H1 (cell line): Measurements from ENCODE around the gene FOXA3. TPM values are rescaled to one million over a fixed set of nuclear protein-coding genes. Genes with fewer than 3 reads are reported as not detected.
A peak's percentile ranks its signal among the peaks of the same experiment; 100 is the strongest.

Experiments used
- CTCF ChIA-PET: fragments of 300-600 bp; sonication (Branson Sonifier 250); formaldehyde crosslinking; loops from one replicate; lab custom pipeline; 2021; ENCODE audit not compliant: partially characterized antibody; lab: Charles Lee
- POLR2A ChIA-PET: fragments of 300-600 bp; sonication (Branson Sonifier 250); formaldehyde crosslinking; loops from one replicate; lab custom pipeline; 2021; ENCODE audit warnings: inconsistent platforms; ENCODE audit not compliant: partially characterized antibody; lab: Charles Lee
- DNase-seq, 2 experiments: peaks; one replicate each; pipeline versions ENCODE4 v3.0.0 to v3.0.0-alpha.2; 2010 to 2022; ENCODE audit warnings: low spot score in 2 of 2, low read depth in 1 of 2, mixed read lengths in 1 of 2
- FAIRE-seq: peaks from 2 replicates; lab custom pipeline; 2011; peaks lifted over from hg19 to GRCh38; lab: Jason Lieb, UNC
- H2AFZ ChIP-seq: 2 replicates; pipeline ENCODE4 v1.8.1; 2012; ENCODE audit warnings: low read length, inconsistent platforms
- H2AK5ac ChIP-seq: 2 replicates; pipeline ENCODE4 v1.6.1; 2013; ENCODE audit warnings: low read depth, low read length
- H2BK120ac ChIP-seq: replicated peaks from 2 replicates; pipeline ENCODE3; 2013; ENCODE audit warnings: low read depth, low read length, inconsistent platforms
- H2BK12ac ChIP-seq: 2 replicates; pipeline ENCODE4 v1.6.1; 2013; ENCODE audit warnings: low read depth, low read length
- H2BK15ac ChIP-seq: 2 replicates; pipeline ENCODE4 v1.6.1; 2013; ENCODE audit warnings: low read length
- H2BK20ac ChIP-seq: 2 replicates; pipeline ENCODE4 v1.6.1; 2013; ENCODE audit warnings: low read length
- H2BK5ac ChIP-seq: 2 replicates; pipeline ENCODE4 v1.6.1; 2013; ENCODE audit warnings: low read depth, low read length
- H3K14ac ChIP-seq: 2 replicates; pipeline ENCODE4 v1.6.1; 2013; ENCODE audit warnings: inconsistent platforms; ENCODE audit not compliant: insufficient read length
- H3K18ac ChIP-seq: 2 replicates; pipeline ENCODE4 v1.6.1; 2013; ENCODE audit warnings: low read length; ENCODE audit errors: extremely low read depth
- H3K23ac ChIP-seq: 2 replicates; pipeline ENCODE4 v1.6.1; 2013; ENCODE audit warnings: inconsistent platforms; ENCODE audit not compliant: insufficient read length
- H3K23me2 ChIP-seq: 2 replicates; pipeline ENCODE4 v1.6.1; 2013; ENCODE audit warnings: low read depth, low read length
- H3K27ac ChIP-seq: 2 replicates; pipeline ENCODE4 v1.6.1; 2011; ENCODE audit warnings: low read depth, low read length, inconsistent platforms
- H3K27me3 ChIP-seq, 4 experiments: replicated peaks in 1 of 4; 1 replicate in 1 of 4; 2 replicates in 3 of 4; pipeline versions ENCODE4 v1.6.1 to v1.8.1; 2011 to 2013; ENCODE audit warnings: low read length in 3 of 4, mild to moderate bottlenecking in 3 of 4, inconsistent platforms in 2 of 4, mixed read lengths in 2 of 4, moderate library complexity in 1 of 4; ENCODE audit not compliant: control insufficient read depth in 3 of 4, insufficient read depth in 3 of 4; ENCODE audit errors: extremely low read depth in 1 of 4
- H3K36me3 ChIP-seq, 4 experiments: 2 replicates each; pipeline versions ENCODE4 v1.6.1 to v1.8.1; 2011 to 2013; ENCODE audit warnings: mild to moderate bottlenecking in 4 of 4, low read length in 3 of 4, moderate library complexity in 2 of 4, control low read depth in 1 of 4, inconsistent platforms in 1 of 4; ENCODE audit not compliant: insufficient read depth in 4 of 4, control insufficient read depth in 2 of 4
- H3K4ac ChIP-seq: replicated peaks from 2 replicates; pipeline ENCODE3; 2013; ENCODE audit warnings: low read length, low read depth, mixed read lengths, inconsistent platforms; ENCODE audit not compliant: insufficient read length
- H3K4me1 ChIP-seq, 4 experiments: replicated peaks in 1 of 4; 1 replicate in 1 of 4; 2 replicates in 3 of 4; pipeline versions ENCODE4 v1.6.1 to v1.8.1; 2011 to 2013; ENCODE audit warnings: low read length in 3 of 4, inconsistent platforms in 2 of 4, mixed read lengths in 1 of 4; ENCODE audit not compliant: insufficient read depth in 4 of 4, control insufficient read depth in 3 of 4
- H3K4me2 ChIP-seq, 2 experiments: 2 replicates each; pipeline versions ENCODE4 v1.6.1 to v1.8.1; 2011 to 2013; ENCODE audit warnings: low read depth in 2 of 2, low read length in 2 of 2, control low read depth in 1 of 2, inconsistent platforms in 1 of 2, mild to moderate bottlenecking in 1 of 2; ENCODE audit not compliant: insufficient read depth in 1 of 2
- H3K4me3 ChIP-seq, 4 experiments: fragments of 200-600, 300-600 bp in 1 of 4; sonication (generic), shearing (Covaris generic), sonication (Bioruptor Twin) in 1 of 4; 2 replicates each; pipeline versions ENCODE4 v1.5.1 to v1.8.1; 2011 to 2016; ENCODE audit warnings: low read length in 4 of 4, low read depth in 3 of 4, control low read depth in 2 of 4, inconsistent platforms in 2 of 4, mild to moderate bottlenecking in 2 of 4, mixed read lengths in 1 of 4, moderate library complexity in 1 of 4; ENCODE audit not compliant: insufficient read depth in 2 of 4; ENCODE audit errors: extremely low read depth in 1 of 4
- H3K56ac ChIP-seq: replicated peaks from 2 replicates; pipeline ENCODE3; 2013; ENCODE audit warnings: low read depth, mild to moderate bottlenecking, mixed read lengths, low read length, inconsistent platforms; ENCODE audit not compliant: insufficient read length
- H3K79me1 ChIP-seq: 2 replicates; pipeline ENCODE4 v1.6.1; 2013; ENCODE audit warnings: low read depth, low read length, control low read depth
- H3K79me2 ChIP-seq, 2 experiments: 2 replicates each; pipeline versions ENCODE4 v1.6.1 to v1.8.1; 2012 to 2013; ENCODE audit warnings: low read length in 2 of 2, mild to moderate bottlenecking in 2 of 2, inconsistent platforms in 1 of 2; ENCODE audit not compliant: insufficient read depth in 2 of 2, control insufficient read depth in 1 of 2
- H3K9ac ChIP-seq, 4 experiments: replicated peaks in 1 of 4; 1 replicate in 1 of 4; 2 replicates in 3 of 4; pipeline versions ENCODE4 v1.6.1 to v1.8.1; 2011 to 2013; ENCODE audit warnings: low read depth in 3 of 4, low read length in 3 of 4, control low read depth in 2 of 4, mild to moderate bottlenecking in 2 of 4, moderate library complexity in 2 of 4, inconsistent platforms in 1 of 4; ENCODE audit errors: extremely low read depth in 1 of 4
- H3K9me3 ChIP-seq, 2 experiments: 2 replicates each; pipeline versions ENCODE4 v1.6.1 to v1.8.1; 2012 to 2013; ENCODE audit warnings: mild to moderate bottlenecking in 2 of 2, moderate library complexity in 2 of 2, control low read depth in 1 of 2, inconsistent platforms in 1 of 2, low read depth in 1 of 2, low read length in 1 of 2, mixed read lengths in 1 of 2; ENCODE audit not compliant: insufficient read depth in 2 of 2
- H4K20me1 ChIP-seq, 2 experiments: replicated peaks in 1 of 2; 2 replicates each; pipeline versions ENCODE3 to v1.8.1; 2011 to 2013; ENCODE audit warnings: inconsistent platforms in 2 of 2, low read length in 2 of 2, mild to moderate bottlenecking in 1 of 2; ENCODE audit not compliant: insufficient read depth in 2 of 2, control insufficient read depth in 1 of 2
- H4K5ac ChIP-seq: 2 replicates; pipeline ENCODE4 v1.6.1; 2013; ENCODE audit warnings: low read length, low read depth, mixed read lengths, inconsistent platforms; ENCODE audit not compliant: insufficient read length
- H4K8ac ChIP-seq: 2 replicates; pipeline ENCODE4 v1.8.0; 2013; ENCODE audit warnings: mild to moderate bottlenecking, moderate library complexity, low read length, inconsistent platforms; ENCODE audit not compliant: insufficient read depth; ENCODE audit errors: extremely low read depth
- H4K91ac ChIP-seq: replicated peaks from 2 replicates; pipeline ENCODE3; 2013; ENCODE audit warnings: low read length, mixed read lengths, inconsistent platforms; ENCODE audit not compliant: insufficient read length
- BRCA1 ChIP-seq: IDR thresholded peaks from 2 replicates; pipeline ENCODE4 v1.6.1; 2012; ENCODE audit warnings: low read depth, low read length, improper control_type of control experiment
- CTBP2 ChIP-seq: IDR thresholded peaks from 2 replicates; pipeline ENCODE4 v1.7.0; 2011; ENCODE audit warnings: borderline replicate concordance, mild to moderate bottlenecking, moderate library complexity, mixed read lengths, low read length; ENCODE audit not compliant: insufficient read depth, insufficient read length
- EGR1 ChIP-seq: IDR thresholded peaks from 2 replicates; pipeline ENCODE4 v1.6.1; 2011; ENCODE audit warnings: low read depth, low read length, borderline replicate concordance
- JUND ChIP-seq: IDR thresholded peaks from 2 replicates; pipeline ENCODE4 v1.6.1; 2011; ENCODE audit warnings: mild to moderate bottlenecking, improper control_type of control experiment, low read length
- KDM4A ChIP-seq: IDR thresholded peaks from one replicate; pipeline ENCODE4 v1.7.1; 2012; ENCODE audit warnings: low read depth, mild to moderate bottlenecking, moderate library complexity, low read length, inconsistent platforms; ENCODE audit not compliant: severe bottlenecking
- MAFK ChIP-seq: IDR thresholded peaks from 2 replicates; pipeline ENCODE4 v1.6.1; 2012; ENCODE audit warnings: low read depth, mild to moderate bottlenecking, improper control_type of control experiment, low read length
- NRF1 ChIP-seq: IDR thresholded peaks from 2 replicates; pipeline ENCODE4 v1.6.1; 2011; ENCODE audit warnings: mild to moderate bottlenecking, low read depth, low read length, improper control_type of control experiment
- SAP30 ChIP-seq: fragments of 300-600 bp; sonication (generic); IDR thresholded peaks from 2 replicates; pipeline ENCODE4 v1.7.1; 2012; ENCODE audit warnings: low read length, moderate library complexity, mild to moderate bottlenecking, inconsistent platforms; ENCODE audit not compliant: insufficient read depth, insufficient replicate concordance
- SUZ12 ChIP-seq: fragments of 200-600 bp; sonication (generic); IDR thresholded peaks from 2 replicates; pipeline ENCODE4 v1.6.1; 2012; ENCODE audit warnings: mild to moderate bottlenecking, inconsistent platforms, low read length, moderate library complexity, mixed read lengths
- TBP ChIP-seq: IDR thresholded peaks from 2 replicates; pipeline ENCODE4 v1.6.1; 2011; ENCODE audit warnings: low read depth, low read length, improper control_type of control experiment
- YY1 ChIP-seq: IDR thresholded peaks from 2 replicates; pipeline ENCODE4 v1.6.1; 2011; ENCODE audit warnings: low read depth, mild to moderate bottlenecking, low read length
- WGBS, 2 experiments: shearing (Covaris generic) in 1 of 2; methylation state at CpG; one replicate each; pipeline versions ENCODE4 v1.1.6 to v1.1.7; 2013 to 2015; ENCODE audit warnings: low lambda C conversion rate in 2 of 2, mixed read lengths in 2 of 2, inconsistent platforms in 1 of 2, low coverage in 1 of 2, missing lambda C conversion rate in 1 of 2; ENCODE audit not compliant: insufficient replicate concordance in 2 of 2, insufficient coverage in 1 of 2, insufficient read length in 1 of 2; ENCODE audit errors: extremely low coverage in 1 of 2, missing lambda C conversion rate in 1 of 2; 5-methylcytosine and 5-hydroxymethylcytosine counted together
- polyA plus RNA-seq, 7 experiments: library from polyadenylated mRNA; depleted of rRNA in 3 of 7; stranded (reverse) in 5 of 7; unstranded in 2 of 7; fragments of >200 nt in 5 of 7; fragments of 200-250 nt in 2 of 7; gene quantifications; 1 replicate in 5 of 7; 2 replicates in 1 of 7; 4 replicates in 1 of 7; pipeline versions ENCODE4 v1.2.1 to v1.2.3, GENCODE V29; 2011 to 2013; ENCODE audit warnings: missing spikeins in 2 of 7, mixed read lengths in 2 of 7
- total RNA-seq: library from RNA; stranded (reverse); fragmentation: NEBNext Ultra II Directional; extraction: Animal tissue kit (Norgen Biotek cat#: 25700); gene quantifications from 2 replicates; pipeline ENCODE4 v1.2.1, GENCODE V29; 2021

Gene FOXA3
- total and polyA plus RNA-seq, 2 of the 8 experiments (the other 6 are each of a cell fraction or from before 2014, with no cell fraction given) = 20.2 to 49.1 TPM

GRCh38 chr19:45879055-45879454, 14.9 kb downstream of the FOXA3 start:
- 78% methylated on average over 6 of the region's 8 CpGs; no CpG with 5 or more reads in 1 of the 2 experiments for WGBS, 2 experiments
- Histone ChIP-seq H2BK120ac (no peak overlapping the region), H2BK12ac (no peak overlapping the region), H2BK20ac (no peak overlapping the region), H3K27ac (no peak overlapping the region), H2BK5ac (0 out of 2 replicates have a peak overlapping the region, but pooled peaks have one; percentile 24), H3K36me3 (peaks cover 0 to under 1% (median 0%) of the 10 kb centered on the region in 4 experiments; a peak in 1 of 8 replicates), H3K4me1 (peaks cover 6 to 30% (median 19%) of the 10 kb centered on the region in 4 experiments), H3K4me3 (no peak overlapping the region), H2AFZ (no peak overlapping the region), H3K4ac (no peak overlapping the region), H3K23ac (no peak overlapping the region), H3K18ac (no peak overlapping the region), H4K91ac (no peak overlapping the region), H4K20me1 (peaks cover 1 to 9% of the 10 kb centered on the region in 2 experiments), H3K4me2 (no peak overlapping the region)
- FAIRE-seq (no peak), DNase-seq (no peak)
- POLR2A ChIA-PET = interaction anchor here (9.8 kb wide), 1 partner anchor 10 kb away, joined by 277 read pairs; the partner anchor contains the start of genes FOXA3 and SYMPK
- no peak for TF ChIP-seq KDM4A
- TF ChIP-seq EGR1 = no peak
- TF ChIP-seq MAFK = no peak
- no peak for TF ChIP-seq SAP30
- no peak for TF ChIP-seq SUZ12
- no peak for TF ChIP-seq BRCA1
- no peak for TF ChIP-seq TBP
- no peak for TF ChIP-seq CTBP2
- TF ChIP-seq YY1 = no peak
- no peak for TF ChIP-seq NRF1
- no peak for TF ChIP-seq JUND
- TF ChIP-seq, all 59 proteins: peak for 0
- H3K79me2 ChIP-seq = no peaks in the 10 kb centered on the region
- 0 out of 2 replicates have a peak overlapping the region, but pooled peaks have one; percentile 9 for H4K8ac ChIP-seq
- 0 out of 2 replicates have a peak, but pooled peaks cover 3% of the 10 kb centered on the region for H3K79me1 ChIP-seq
- no peak overlapping the region for H2BK15ac ChIP-seq
- H3K27me3 ChIP-seq = no peaks in the 10 kb centered on the region
- H4K5ac ChIP-seq = no peak overlapping the region
- peak overlapping the region; percentile 46; the same call in 1 of the 2 replicates for H2AK5ac ChIP-seq
- H3K14ac ChIP-seq = no peak overlapping the region
- H3K9me3 ChIP-seq = no peaks in the 10 kb centered on the region
- peaks cover 10% of the 10 kb centered on the region; the same call in 1 of the 2 replicates for H3K23me2 ChIP-seq
- H3K9ac ChIP-seq = no peak overlapping the region
- CTCF ChIA-PET = interaction anchor here (4.7 to 10.7 kb wide), 2 partner anchors 10 to 62 kb away, joined by 23 to 208 read pairs; partner anchors contain the start of genes FOXA3 and SYMPK
- no peak overlapping the region for H3K56ac ChIP-seq
